H1 (cell line): ENCODE measurements around the gene CEP85. TPM values are rescaled to one million over a fixed set of nuclear protein-coding genes. Genes with fewer than 3 reads are reported as not detected.

Experiments used
- ASH2L ChIP-seq: fragments of 200-600, 300-600 bp; sonication (generic); IDR thresholded peaks from one replicate; pipeline ENCODE4 v1.7.1; 2017; ENCODE audit warnings: low read length
- CEBPB ChIP-seq: IDR thresholded peaks from 2 replicates; pipeline ENCODE4 v1.6.1; 2012; ENCODE audit warnings: low read depth, low read length
- SUZ12 ChIP-seq: fragments of 200-600 bp; sonication (generic); IDR thresholded peaks from 2 replicates; pipeline ENCODE4 v1.6.1; 2012; ENCODE audit warnings: mild to moderate bottlenecking, inconsistent platforms, low read length, moderate library complexity, mixed read lengths
- polyA plus RNA-seq, 7 experiments: library from polyadenylated mRNA; depleted of rRNA in 3 of 7; stranded (reverse) in 5 of 7; unstranded in 2 of 7; fragments of >200 nt in 5 of 7; fragments of 200-250 nt in 2 of 7; gene quantifications; 1 replicate in 5 of 7; 2 replicates in 1 of 7; 4 replicates in 1 of 7; pipeline versions ENCODE4 v1.2.1 to v1.2.3, GENCODE V29; 2011 to 2013; ENCODE audit warnings: missing spikeins in 2 of 7, mixed read lengths in 2 of 7
- total RNA-seq: library from RNA; stranded (reverse); fragmentation: NEBNext Ultra II Directional; extraction: Animal tissue kit (Norgen Biotek cat#: 25700); gene quantifications from 2 replicates; pipeline ENCODE4 v1.2.1, GENCODE V29; 2021

Gene CEP85
- total and polyA plus RNA-seq, 2 of the 8 experiments (the other 6 are each of a cell fraction or from before 2014, with no cell fraction given) = 40.4 to 43.7 TPM

- TF ChIP-seq SUZ12 (no peak), ASH2L (no peak), CEBPB (no peak)
Measured at GRCh38 chr1:26289158-26290059, 55.4 kb downstream of the CEP85 start (continued).
